HepG2 (cell line): ENCODE measurements around the gene EMC10. TPM values are rescaled to one million over a fixed set of nuclear protein-coding genes. Genes with fewer than 3 reads are reported as not detected.

ENCODE experiments used
- ATAC-seq: fragments of 200-7000 bp; cut with Tn5 transposase; 3 replicates; pipeline ENCODE4 v1.9.1; 2020; ENCODE audit warnings: mild to moderate bottlenecking, moderate library complexity
- BruUV-seq: library from RNA; stranded (reverse); fragments of 400-500 nt; replicated peaks from 2 replicates; lab custom pipeline; 2021; lab: Mats Ljungman, UMichigan
- CTCF ChIA-PET: fragments of 300-600 bp; formaldehyde crosslinking; extraction: SDS; loops from one replicate; lab custom pipeline; 2021; ENCODE audit warnings: low total read pairs, inconsistent platforms, low intra/inter-chr PET ratio; lab: Yijun Ruan, JAX
- POLR2A ChIA-PET: fragments of 350-600 bp; sonication (Branson Sonifier 250); formaldehyde crosslinking; loops from one replicate; lab custom pipeline; 2020; ENCODE audit warnings: antibody characterized with exemption, inconsistent platforms; lab: Yijun Ruan, JAX
- DNase-seq: peaks from one replicate; pipeline ENCODE4 v3.0.0-alpha.2; 2015; ENCODE audit warnings: low spot score
- FAIRE-seq: peaks from 3 replicates; lab custom pipeline; 2011; peaks lifted over from hg19 to GRCh38; lab: Jason Lieb, UNC
- H2AFZ ChIP-seq: one replicate; pipeline ENCODE4 v1.6.1; 2011; ENCODE audit warnings: low read length, inconsistent platforms
- H3K27ac ChIP-seq: fragments of 300-600 bp; 3 replicates; pipeline ENCODE4 v1.8.0; 2011; ENCODE audit warnings: mixed run types, mild to moderate bottlenecking, mixed read lengths, low read length, inconsistent platforms; ENCODE audit not compliant: insufficient read depth; ENCODE audit errors: extremely low read length
- H3K27me3 ChIP-seq, 2 experiments: fragments of 200-600 bp in 1 of 2; 2 replicates in 1 of 2; 3 replicates in 1 of 2; pipeline versions ENCODE4 v1.6.0 to v1.8.0; 2011; ENCODE audit warnings: low read length in 2 of 2, mild to moderate bottlenecking in 2 of 2, moderate library complexity in 2 of 2, inconsistent platforms in 1 of 2; ENCODE audit not compliant: insufficient read depth in 2 of 2, control insufficient read depth in 1 of 2
- H3K36me3 ChIP-seq, 2 experiments: fragments of 200-600 bp in 1 of 2; replicated peaks in 1 of 2; 2 replicates in 1 of 2; 3 replicates in 1 of 2; pipeline versions ENCODE4 v1.5.1 to v1.8.0; 2011; ENCODE audit warnings: low read length in 2 of 2, inconsistent platforms in 1 of 2; ENCODE audit not compliant: insufficient read depth in 2 of 2, control insufficient read depth in 1 of 2
- H3K4me1 ChIP-seq: 2 replicates; pipeline ENCODE4 v1.5.1; 2012; ENCODE audit warnings: low read length, inconsistent platforms; ENCODE audit not compliant: insufficient read depth
- H3K4me2 ChIP-seq: 2 replicates; pipeline ENCODE4 v1.6.0; 2011; ENCODE audit warnings: low read depth, low read length, inconsistent platforms
- H3K4me3 ChIP-seq, 3 experiments: fragments of 200-600 bp in 1 of 3; sonication (generic), shearing (Covaris generic) in 1 of 3; replicated peaks in 1 of 3; 2 replicates each; pipeline ENCODE4 v1.5.1; 2011 to 2016; ENCODE audit warnings: low read length in 3 of 3, inconsistent platforms in 2 of 3, low read depth in 2 of 3, mild to moderate bottlenecking in 2 of 3, control low read depth in 1 of 3, mixed read lengths in 1 of 3; ENCODE audit not compliant: insufficient read depth in 1 of 3
- H3K79me2 ChIP-seq: one replicate; pipeline ENCODE4 v1.6.1; 2011; ENCODE audit warnings: low read length, inconsistent platforms; ENCODE audit not compliant: insufficient read depth
- H3K9ac ChIP-seq: 2 replicates; pipeline ENCODE4 v1.6.0; 2011; ENCODE audit warnings: mild to moderate bottlenecking, low read depth, low read length, inconsistent platforms; ENCODE audit not compliant: insufficient read depth
- H3K9me3 ChIP-seq: 2 replicates; pipeline ENCODE4 v1.5.1; 2012; ENCODE audit warnings: mild to moderate bottlenecking, low read length
- H4K20me1 ChIP-seq: 2 replicates; pipeline ENCODE4 v1.6.0; 2011; ENCODE audit warnings: inconsistent platforms, mild to moderate bottlenecking, low read length, moderate library complexity; ENCODE audit not compliant: insufficient read depth
- HHEX ChIP-seq: IDR thresholded peaks from 2 replicates; pipeline ENCODE4 v1.6.1; 2016; ENCODE audit warnings: control low read depth
- IKZF5 ChIP-seq: IDR thresholded peaks from 2 replicates; pipeline ENCODE4 v1.6.1; 2018; ENCODE audit warnings: missing genetic modification reagents, mild to moderate bottlenecking, missing compliant biosample characterization
- KDM5B ChIP-seq: sonication (generic); formaldehyde crosslinking; IDR thresholded peaks from 2 replicates; pipeline ENCODE4 v1.4.0; 2020; ENCODE audit warnings: missing genetic modification reagents, mild to moderate bottlenecking, borderline replicate concordance
- SALL1 ChIP-seq: sonication (generic); formaldehyde crosslinking; IDR thresholded peaks from 2 replicates; pipeline ENCODE4 v1.8.0; 2022; ENCODE audit warnings: mild to moderate bottlenecking, missing genetic modification reagents
- TOPORS ChIP-seq: sonication (generic); formaldehyde crosslinking; IDR thresholded peaks from 2 replicates; pipeline ENCODE4 v1.8.0; 2023; ENCODE audit warnings: mild to moderate bottlenecking, missing genetic modification reagents
- ZFP82 ChIP-seq: sonication (generic); formaldehyde crosslinking; IDR thresholded peaks from 2 replicates; pipeline ENCODE4 v1.5.1; 2020; ENCODE audit warnings: mild to moderate bottlenecking, missing genetic modification reagents, borderline replicate concordance
- ZNF121 ChIP-seq: sonication (generic); formaldehyde crosslinking; IDR thresholded peaks from 2 replicates; pipeline ENCODE4 v1.5.0; 2020; ENCODE audit warnings: mild to moderate bottlenecking, missing genetic modification reagents
- ZNF512B ChIP-seq: sonication (generic); formaldehyde crosslinking; IDR thresholded peaks from 2 replicates; pipeline ENCODE4 v1.5.1; 2020; ENCODE audit warnings: missing genetic modification reagents, mild to moderate bottlenecking, borderline replicate concordance
- ZNF577 ChIP-seq: sonication (generic); formaldehyde crosslinking; IDR thresholded peaks from 2 replicates; pipeline ENCODE4 v1.4.0; 2020; ENCODE audit warnings: mild to moderate bottlenecking, low read depth, missing genetic modification reagents, borderline replicate concordance
- ZNF850 ChIP-seq: sonication (generic); formaldehyde crosslinking; conservative IDR thresholded peaks from 2 replicates; pipeline ENCODE4 v1.9.0; 2021; ENCODE audit warnings: mild to moderate bottlenecking, missing genetic modification reagents
- WGBS: methylation state at CpG from one replicate; pipeline ENCODE4 v1.1.6; 2017; ENCODE audit warnings: low lambda C conversion rate; 5-methylcytosine and 5-hydroxymethylcytosine counted together
- in situ Hi-C: cut with HindIII; loops from 2 replicates; pipeline ENCODE4 v1.10.0; 2017; ENCODE audit warnings: low pct_unique_long_range_greater_than_20kb; ENCODE audit not compliant: extremely low pct_ligation_motif_present
- intact Hi-C: fragments of 100-400 bp; cut with micrococcal nuclease; formaldehyde crosslinking; loops from one replicate; pipeline ENCODE4 v1.10.0; 2022; ENCODE audit not compliant: unreplicated experiment
- polyA plus RNA-seq, 8 experiments: library from polyadenylated mRNA; depleted of rRNA in 3 of 8; stranded (reverse) in 7 of 8; unstranded in 1 of 8; fragments of >200 nt; fragmentation: Illumina TruSeq in 4 of 8; extraction: Trizol in 4 of 8; gene quantifications; 2 replicates each; pipeline versions ENCODE4 v1.2.1 to v1.2.3, GENCODE V29; 2011 to 2016; ENCODE audit warnings: low read depth in 4 of 8, missing spikeins in 1 of 8, mixed read lengths in 1 of 8; ENCODE audit not compliant: insufficient read depth in 1 of 8
- total RNA-seq, 5 experiments: library from RNA; depleted of rRNA; stranded (reverse); fragments of >200 nt; fragmentation: Illumina TruSeq; extraction: Trizol; gene quantifications; 2 replicates each; pipeline ENCODE4 v1.2.3, GENCODE V29; 2016; ENCODE audit warnings: low read depth in 1 of 5
- TF ChIP-seq, protein P1 (sequence below): sonication (generic); formaldehyde crosslinking; IDR thresholded peaks from 2 replicates; pipeline ENCODE4 v1.4.0; 2020; ENCODE audit warnings: mild to moderate bottlenecking, missing genetic modification reagents
- TF ChIP-seq, protein P2 (sequence below): sonication (generic); formaldehyde crosslinking; IDR thresholded peaks from 2 replicates; pipeline ENCODE4 v1.4.0; 2020; ENCODE audit warnings: missing genetic modification reagents

The EMC10 gene
- total and polyA plus RNA-seq, 2 of the 13 experiments (the other 11 are each of a cell fraction or from before 2014, with no cell fraction given) = not detected

GRCh38 chr19:50531171-50531612 lies 54.9 kb downstream of the EMC10 start:
- ChIA-PET POLR2A (no interaction called here), CTCF (no interaction called here)
- no TSS peak for BruUV-seq
- H3K4me1 ChIP-seq = peaks cover 2% of the 10 kb centered on the region
- no peaks in the 10 kb centered on the region for H3K36me3 ChIP-seq
- H3K27me3 ChIP-seq = peaks cover 0 to 16% of the 10 kb centered on the region in 2 experiments; a peak in 3 of 5 replicates
- H3K4me2 ChIP-seq = no peak overlapping the region
- no peak overlapping the region for H3K9ac ChIP-seq
- no peak for FAIRE-seq
- WGBS = 11% methylated on average over 10 of the region's 14 CpGs
- ATAC-seq = no peak
- in situ Hi-C loops = no loop called here
- no peak overlapping the region for H3K4me3 ChIP-seq
- DNase-seq = no peak
- no peaks in the 10 kb centered on the region for H4K20me1 ChIP-seq
- intact Hi-C loops = no loop called here
- TF ChIP-seq, protein P1, sequence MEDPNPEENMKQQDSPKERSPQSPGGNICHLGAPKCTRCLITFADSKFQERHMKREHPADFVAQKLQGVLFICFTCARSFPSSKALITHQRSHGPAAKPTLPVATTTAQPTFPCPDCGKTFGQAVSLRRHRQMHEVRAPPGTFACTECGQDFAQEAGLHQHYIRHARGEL (CRISPR knock-in tag) = no peak
- TF ChIP-seq KDM5B (CRISPR knock-in tag) (no peak), HHEX (no peak), TOPORS (CRISPR knock-in tag) (no peak), IKZF5 (CRISPR knock-in tag) (no peak), ZNF850 (CRISPR knock-in tag) (no peak), ZFP82 (no peak), ZNF121 (CRISPR knock-in tag) (no peak), SALL1 (CRISPR knock-in tag) (no peak), ZNF512B (no peak), ZNF577 (CRISPR knock-in tag) (no peak)
- TF ChIP-seq, protein P2, sequence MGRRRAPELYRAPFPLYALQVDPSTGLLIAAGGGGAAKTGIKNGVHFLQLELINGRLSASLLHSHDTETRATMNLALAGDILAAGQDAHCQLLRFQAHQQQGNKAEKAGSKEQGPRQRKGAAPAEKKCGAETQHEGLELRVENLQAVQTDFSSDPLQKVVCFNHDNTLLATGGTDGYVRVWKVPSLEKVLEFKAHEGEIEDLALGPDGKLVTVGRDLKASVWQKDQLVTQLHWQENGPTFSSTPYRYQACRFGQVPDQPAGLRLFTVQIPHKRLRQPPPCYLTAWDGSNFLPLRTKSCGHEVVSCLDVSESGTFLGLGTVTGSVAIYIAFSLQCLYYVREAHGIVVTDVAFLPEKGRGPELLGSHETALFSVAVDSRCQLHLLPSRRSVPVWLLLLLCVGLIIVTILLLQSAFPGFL = no peak
- H2AFZ ChIP-seq = no peak overlapping the region
- no peaks in the 10 kb centered on the region for H3K9me3 ChIP-seq
- no peaks in the 10 kb centered on the region for H3K79me2 ChIP-seq
- H3K27ac ChIP-seq = no peak overlapping the region
